GM23338 (cell line): Measurements from ENCODE around the gene CYB5B. TPM values are rescaled to one million over a fixed set of nuclear protein-coding genes. Genes with fewer than 3 reads are reported as not detected.

ENCODE experiments used
- ATAC-seq: fragments of 200-7000 bp; cut with Tn5 transposase; 3 replicates; pipeline ENCODE4 v1.9.1; 2020
- DNase-seq: peaks from one replicate; pipeline ENCODE4 v3.0.0-alpha.2; 2015; ENCODE audit warnings: low spot score
- H2AFZ ChIP-seq: fragments of 200-600 bp; sonication (generic); 2 replicates; pipeline ENCODE4 v1.8.0; 2016; ENCODE audit warnings: antibody characterized with exemption, mild to moderate bottlenecking, moderate library complexity
- H3F3A ChIP-seq: fragments of 200-600 bp; sonication (generic); replicated peaks from 2 replicates; pipeline ENCODE4 v1.8.0; 2017; ENCODE audit warnings: antibody characterized with exemption, mixed run types, low read depth
- H3K27ac ChIP-seq: fragments of 200-600 bp; sonication (generic); 2 replicates; pipeline ENCODE4 v1.6.1; 2016; ENCODE audit warnings: low read depth
- H3K27me3 ChIP-seq: fragments of 200-600 bp; sonication (generic); 2 replicates; pipeline ENCODE4 v1.8.0; 2016; ENCODE audit warnings: mild to moderate bottlenecking, mixed run types, moderate library complexity; ENCODE audit not compliant: insufficient read depth
- H3K36me3 ChIP-seq: fragments of 200-600 bp; sonication (generic); 2 replicates; pipeline ENCODE4 v1.8.0; 2016; ENCODE audit warnings: mild to moderate bottlenecking; ENCODE audit not compliant: insufficient read depth
- H3K4me1 ChIP-seq: fragments of 200-600 bp; sonication (generic); 2 replicates; pipeline ENCODE4 v1.8.0; 2016; ENCODE audit warnings: mild to moderate bottlenecking, moderate library complexity; ENCODE audit not compliant: insufficient read depth
- H3K4me2 ChIP-seq: fragments of 200-600 bp; sonication (generic); 2 replicates; pipeline ENCODE4 v1.7.1; 2017; ENCODE audit warnings: mixed run types
- H3K4me3 ChIP-seq: fragments of 200-600 bp; sonication (generic); 2 replicates; pipeline ENCODE4 v1.6.1; 2016; ENCODE audit warnings: mixed run types
- H3K79me2 ChIP-seq: fragments of 200-600 bp; sonication (generic); replicated peaks from 2 replicates; pipeline ENCODE4 v1.8.0; 2017; ENCODE audit warnings: mild to moderate bottlenecking; ENCODE audit not compliant: insufficient read depth
- H3K9me2 ChIP-seq: fragments of 200-600 bp; sonication (generic); 2 replicates; pipeline ENCODE4 v1.8.0; 2017; ENCODE audit not compliant: insufficient read depth
- H4K20me1 ChIP-seq: fragments of 200-600 bp; sonication (generic); replicated peaks from 2 replicates; pipeline ENCODE4 v1.8.0; 2017; ENCODE audit warnings: mild to moderate bottlenecking; ENCODE audit not compliant: insufficient read depth
- H3K27ac Mint-ChIP-seq: 2 replicates; pipeline ENCODE4 v1.8.0; 2020; ENCODE audit warnings: inconsistent platforms, mild to moderate bottlenecking, moderate library complexity, mixed read lengths
- H3K27me3 Mint-ChIP-seq: 3 replicates; pipeline ENCODE4 v1.8.0; 2022; ENCODE audit warnings: low read depth, mild to moderate bottlenecking, moderate library complexity, mixed read lengths, inconsistent platforms; ENCODE audit not compliant: insufficient read depth, poor library complexity
- H3K36me3 Mint-ChIP-seq: 3 replicates; pipeline ENCODE4 v1.8.0; 2021; ENCODE audit warnings: low read depth, mild to moderate bottlenecking, inconsistent platforms, moderate library complexity, mixed read lengths
- H3K4me1 Mint-ChIP-seq: 3 replicates; pipeline ENCODE4 v1.8.0; 2020; ENCODE audit warnings: mild to moderate bottlenecking, inconsistent platforms, mixed read lengths
- H3K4me3 Mint-ChIP-seq: 3 replicates; pipeline ENCODE4 v1.8.0; 2021; ENCODE audit warnings: moderate library complexity, mild to moderate bottlenecking, inconsistent platforms, mixed read lengths
- H3K9me3 Mint-ChIP-seq: 3 replicates; pipeline ENCODE4 v1.8.0; 2020; ENCODE audit warnings: moderate library complexity, mild to moderate bottlenecking, inconsistent platforms, mixed read lengths
- CREB1 ChIP-seq: fragments of 250-450 bp; sonication (Bioruptor Pico); IDR thresholded peaks from 2 replicates; pipeline ENCODE4 v1.5.0; 2020; ENCODE audit warnings: low read depth, mild to moderate bottlenecking, moderate library complexity
- EZH2 ChIP-seq: fragments of 200-600 bp; sonication (generic); IDR thresholded peaks from one replicate; pipeline ENCODE4 v1.8.0; 2017; ENCODE audit warnings: antibody characterized with exemption, mild to moderate bottlenecking, low read depth; ENCODE audit not compliant: unreplicated experiment
- EZH2phosphoT487 ChIP-seq: fragments of 200-600 bp; sonication (generic); IDR thresholded peaks from one replicate; pipeline ENCODE4 v1.8.1; 2018; ENCODE audit warnings: antibody characterized with exemption; ENCODE audit not compliant: unreplicated experiment
- JUNB ChIP-seq: IDR thresholded peaks from one replicate; pipeline ENCODE4 v1.6.1; 2016; ENCODE audit warnings: antibody characterized with exemption; ENCODE audit not compliant: unreplicated experiment
- NANOG ChIP-seq: IDR thresholded peaks from 2 replicates; pipeline ENCODE4 v1.6.1; 2016; ENCODE audit warnings: antibody characterized with exemption, borderline replicate concordance
- POLR2AphosphoS5 ChIP-seq: IDR thresholded peaks from 2 replicates; pipeline ENCODE4 v1.6.1; 2016; ENCODE audit warnings: antibody characterized with exemption, low read depth
- STAT1 ChIP-seq: IDR thresholded peaks from one replicate; pipeline ENCODE4 v1.6.1; 2016; ENCODE audit warnings: antibody characterized with exemption; ENCODE audit not compliant: unreplicated experiment
- ZNF114 ChIP-seq: fragments of 250-450 bp; sonication (Bioruptor Pico); IDR thresholded peaks from 2 replicates; pipeline ENCODE4 v1.5.0; 2020; ENCODE audit warnings: mild to moderate bottlenecking, moderate library complexity
- ZNF331 ChIP-seq: fragments of 250-450 bp; sonication (Bioruptor Pico); IDR thresholded peaks from 2 replicates; pipeline ENCODE4 v1.5.0; 2020; ENCODE audit warnings: low read depth, mild to moderate bottlenecking, moderate library complexity
- polyA plus RNA-seq: library from polyadenylated mRNA; unstranded; fragments of >200 nt; fragmentation: Nextera tagmentation; extraction: Ambion mirVana; gene quantifications from 2 replicates; pipeline ENCODE4 v1.2.1, GENCODE V29; 2016
- total RNA-seq: library from RNA; depleted of rRNA; stranded (reverse); fragments of >200 nt; shearing (Covaris generic); gene quantifications from 2 replicates; pipeline ENCODE4 v1.2.3, GENCODE V29; 2014
- TF ChIP-seq, protein P1 (sequence below): IDR thresholded peaks from 2 replicates; pipeline ENCODE4 v1.6.1; 2016; ENCODE audit warnings: antibody characterized with exemption
- TF ChIP-seq, protein P2 (sequence below): IDR thresholded peaks from one replicate; pipeline ENCODE4 v1.6.1; 2018; ENCODE audit warnings: antibody characterized with exemption; ENCODE audit not compliant: unreplicated experiment
- TF ChIP-seq, protein P3 (sequence below): fragments of 250-450 bp; sonication (Bioruptor Pico); IDR thresholded peaks from 2 replicates; pipeline ENCODE4 v1.5.0; 2020; ENCODE audit warnings: mild to moderate bottlenecking, moderate library complexity
- TF ChIP-seq, protein P4 (sequence below), 2 experiments: fragments of 200-600 bp in 1 of 2; sonication (generic) in 1 of 2; conservative IDR thresholded peaks; 2 replicates each; pipeline versions ENCODE4 v1.5.1 to v1.6.1; 2016 to 2017; ENCODE audit warnings: antibody characterized with exemption in 2 of 2, low read depth in 2 of 2, mild to moderate bottlenecking in 2 of 2, moderate library complexity in 1 of 2

Gene CYB5B
- total and polyA plus RNA-seq, 2 experiments from 2014 or later, result 72.0 to 110 TPM

DNA sequence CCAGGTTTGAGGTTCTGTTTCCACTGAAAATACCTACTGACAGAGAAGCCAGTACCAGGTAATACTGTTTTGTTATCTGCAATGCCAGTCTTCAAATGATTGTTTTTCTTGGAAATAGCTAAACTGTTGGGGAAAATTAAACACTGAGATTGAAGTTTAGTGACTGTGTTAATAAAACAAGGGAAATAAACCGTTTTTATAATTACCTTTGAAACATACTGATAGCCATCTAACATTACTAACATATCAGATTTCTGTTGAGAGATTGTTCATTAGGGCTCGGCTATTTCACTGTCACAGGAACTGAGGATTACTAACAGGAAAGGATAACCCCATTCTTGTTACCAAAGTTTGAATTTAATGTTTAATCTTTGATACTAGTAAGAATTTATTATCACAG, 42.1 kb downstream of the CYB5B start:
- H3K4me3 ChIP-seq, result no peak overlapping the region
- H3K4me1 Mint-ChIP-seq, result no peaks in the 10 kb centered on the region
- H3K9me3 Mint-ChIP-seq, result no peaks in the 10 kb centered on the region
- TF ChIP-seq STAT1 (no peak), JUNB (no peak), ZNF331 (CRISPR knock-in tag) (no peak), POLR2AphosphoS5 (no peak), EZH2phosphoT487 (no peak), CREB1 (CRISPR knock-in tag) (no peak), NANOG (no peak), ZNF114 (CRISPR knock-in tag) (no peak), EZH2 (no peak)
- TF ChIP-seq, protein P1, sequence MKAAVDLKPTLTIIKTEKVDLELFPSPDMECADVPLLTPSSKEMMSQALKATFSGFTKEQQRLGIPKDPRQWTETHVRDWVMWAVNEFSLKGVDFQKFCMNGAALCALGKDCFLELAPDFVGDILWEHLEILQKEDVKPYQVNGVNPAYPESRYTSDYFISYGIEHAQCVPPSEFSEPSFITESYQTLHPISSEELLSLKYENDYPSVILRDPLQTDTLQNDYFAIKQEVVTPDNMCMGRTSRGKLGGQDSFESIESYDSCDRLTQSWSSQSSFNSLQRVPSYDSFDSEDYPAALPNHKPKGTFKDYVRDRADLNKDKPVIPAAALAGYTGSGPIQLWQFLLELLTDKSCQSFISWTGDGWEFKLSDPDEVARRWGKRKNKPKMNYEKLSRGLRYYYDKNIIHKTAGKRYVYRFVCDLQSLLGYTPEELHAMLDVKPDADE, result no peak
- TF ChIP-seq, protein P2, sequence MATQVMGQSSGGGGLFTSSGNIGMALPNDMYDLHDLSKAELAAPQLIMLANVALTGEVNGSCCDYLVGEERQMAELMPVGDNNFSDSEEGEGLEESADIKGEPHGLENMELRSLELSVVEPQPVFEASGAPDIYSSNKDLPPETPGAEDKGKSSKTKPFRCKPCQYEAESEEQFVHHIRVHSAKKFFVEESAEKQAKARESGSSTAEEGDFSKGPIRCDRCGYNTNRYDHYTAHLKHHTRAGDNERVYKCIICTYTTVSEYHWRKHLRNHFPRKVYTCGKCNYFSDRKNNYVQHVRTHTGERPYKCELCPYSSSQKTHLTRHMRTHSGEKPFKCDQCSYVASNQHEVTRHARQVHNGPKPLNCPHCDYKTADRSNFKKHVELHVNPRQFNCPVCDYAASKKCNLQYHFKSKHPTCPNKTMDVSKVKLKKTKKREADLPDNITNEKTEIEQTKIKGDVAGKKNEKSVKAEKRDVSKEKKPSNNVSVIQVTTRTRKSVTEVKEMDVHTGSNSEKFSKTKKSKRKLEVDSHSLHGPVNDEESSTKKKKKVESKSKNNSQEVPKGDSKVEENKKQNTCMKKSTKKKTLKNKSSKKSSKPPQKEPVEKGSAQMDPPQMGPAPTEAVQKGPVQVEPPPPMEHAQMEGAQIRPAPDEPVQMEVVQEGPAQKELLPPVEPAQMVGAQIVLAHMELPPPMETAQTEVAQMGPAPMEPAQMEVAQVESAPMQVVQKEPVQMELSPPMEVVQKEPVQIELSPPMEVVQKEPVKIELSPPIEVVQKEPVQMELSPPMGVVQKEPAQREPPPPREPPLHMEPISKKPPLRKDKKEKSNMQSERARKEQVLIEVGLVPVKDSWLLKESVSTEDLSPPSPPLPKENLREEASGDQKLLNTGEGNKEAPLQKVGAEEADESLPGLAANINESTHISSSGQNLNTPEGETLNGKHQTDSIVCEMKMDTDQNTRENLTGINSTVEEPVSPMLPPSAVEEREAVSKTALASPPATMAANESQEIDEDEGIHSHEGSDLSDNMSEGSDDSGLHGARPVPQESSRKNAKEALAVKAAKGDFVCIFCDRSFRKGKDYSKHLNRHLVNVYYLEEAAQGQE, result no peak
- TF ChIP-seq, protein P3, sequence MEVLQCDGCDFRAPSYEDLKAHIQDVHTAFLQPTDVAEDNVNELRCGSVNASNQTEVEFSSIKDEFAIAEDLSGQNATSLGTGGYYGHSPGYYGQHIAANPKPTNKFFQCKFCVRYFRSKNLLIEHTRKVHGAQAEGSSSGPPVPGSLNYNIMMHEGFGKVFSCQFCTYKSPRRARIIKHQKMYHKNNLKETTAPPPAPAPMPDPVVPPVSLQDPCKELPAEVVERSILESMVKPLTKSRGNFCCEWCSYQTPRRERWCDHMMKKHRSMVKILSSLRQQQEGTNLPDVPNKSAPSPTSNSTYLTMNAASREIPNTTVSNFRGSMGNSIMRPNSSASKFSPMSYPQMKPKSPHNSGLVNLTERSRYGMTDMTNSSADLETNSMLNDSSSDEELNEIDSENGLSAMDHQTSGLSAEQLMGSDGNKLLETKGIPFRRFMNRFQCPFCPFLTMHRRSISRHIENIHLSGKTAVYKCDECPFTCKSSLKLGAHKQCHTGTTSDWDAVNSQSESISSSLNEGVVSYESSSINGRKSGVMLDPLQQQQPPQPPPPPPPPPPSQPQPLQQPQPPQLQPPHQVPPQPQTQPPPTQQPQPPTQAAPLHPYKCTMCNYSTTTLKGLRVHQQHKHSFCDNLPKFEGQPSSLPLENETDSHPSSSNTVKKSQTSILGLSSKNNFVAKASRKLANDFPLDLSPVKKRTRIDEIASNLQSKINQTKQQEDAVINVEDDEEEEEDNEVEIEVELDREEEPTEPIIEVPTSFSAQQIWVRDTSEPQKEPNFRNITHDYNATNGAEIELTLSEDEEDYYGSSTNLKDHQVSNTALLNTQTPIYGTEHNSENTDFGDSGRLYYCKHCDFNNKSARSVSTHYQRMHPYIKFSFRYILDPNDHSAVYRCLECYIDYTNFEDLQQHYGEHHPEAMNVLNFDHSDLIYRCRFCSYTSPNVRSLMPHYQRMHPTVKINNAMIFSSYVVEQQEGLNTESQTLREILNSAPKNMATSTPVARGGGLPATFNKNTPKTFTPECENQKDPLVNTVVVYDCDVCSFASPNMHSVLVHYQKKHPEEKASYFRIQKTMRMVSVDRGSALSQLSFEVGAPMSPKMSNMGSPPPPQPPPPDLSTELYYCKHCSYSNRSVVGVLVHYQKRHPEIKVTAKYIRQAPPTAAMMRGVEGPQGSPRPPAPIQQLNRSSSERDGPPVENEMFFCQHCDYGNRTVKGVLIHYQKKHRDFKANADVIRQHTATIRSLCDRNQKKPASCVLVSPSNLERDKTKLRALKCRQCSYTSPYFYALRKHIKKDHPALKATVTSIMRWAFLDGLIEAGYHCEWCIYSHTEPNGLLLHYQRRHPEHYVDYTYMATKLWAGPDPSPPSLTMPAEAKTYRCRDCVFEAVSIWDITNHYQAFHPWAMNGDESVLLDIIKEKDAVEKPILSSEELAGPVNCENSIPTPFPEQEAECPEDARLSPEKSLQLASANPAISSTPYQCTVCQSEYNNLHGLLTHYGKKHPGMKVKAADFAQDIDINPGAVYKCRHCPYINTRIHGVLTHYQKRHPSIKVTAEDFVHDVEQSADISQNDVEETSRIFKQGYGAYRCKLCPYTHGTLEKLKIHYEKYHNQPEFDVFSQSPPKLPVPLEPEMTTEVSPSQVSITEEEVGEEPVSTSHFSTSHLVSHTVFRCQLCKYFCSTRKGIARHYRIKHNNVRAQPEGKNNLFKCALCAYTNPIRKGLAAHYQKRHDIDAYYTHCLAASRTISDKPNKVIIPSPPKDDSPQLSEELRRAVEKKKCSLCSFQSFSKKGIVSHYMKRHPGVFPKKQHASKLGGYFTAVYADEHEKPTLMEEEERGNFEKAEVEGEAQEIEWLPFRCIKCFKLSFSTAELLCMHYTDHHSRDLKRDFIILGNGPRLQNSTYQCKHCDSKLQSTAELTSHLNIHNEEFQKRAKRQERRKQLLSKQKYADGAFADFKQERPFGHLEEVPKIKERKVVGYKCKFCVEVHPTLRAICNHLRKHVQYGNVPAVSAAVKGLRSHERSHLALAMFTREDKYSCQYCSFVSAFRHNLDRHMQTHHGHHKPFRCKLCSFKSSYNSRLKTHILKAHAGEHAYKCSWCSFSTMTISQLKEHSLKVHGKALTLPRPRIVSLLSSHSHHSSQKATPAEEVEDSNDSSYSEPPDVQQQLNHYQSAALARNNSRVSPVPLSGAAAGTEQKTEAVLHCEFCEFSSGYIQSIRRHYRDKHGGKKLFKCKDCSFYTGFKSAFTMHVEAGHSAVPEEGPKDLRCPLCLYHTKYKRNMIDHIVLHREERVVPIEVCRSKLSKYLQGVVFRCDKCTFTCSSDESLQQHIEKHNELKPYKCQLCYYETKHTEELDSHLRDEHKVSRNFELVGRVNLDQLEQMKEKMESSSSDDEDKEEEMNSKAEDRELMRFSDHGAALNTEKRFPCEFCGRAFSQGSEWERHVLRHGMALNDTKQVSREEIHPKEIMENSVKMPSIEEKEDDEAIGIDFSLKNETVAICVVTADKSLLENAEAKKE (CRISPR knock-in tag), result no peak
- TF ChIP-seq, protein P4, sequence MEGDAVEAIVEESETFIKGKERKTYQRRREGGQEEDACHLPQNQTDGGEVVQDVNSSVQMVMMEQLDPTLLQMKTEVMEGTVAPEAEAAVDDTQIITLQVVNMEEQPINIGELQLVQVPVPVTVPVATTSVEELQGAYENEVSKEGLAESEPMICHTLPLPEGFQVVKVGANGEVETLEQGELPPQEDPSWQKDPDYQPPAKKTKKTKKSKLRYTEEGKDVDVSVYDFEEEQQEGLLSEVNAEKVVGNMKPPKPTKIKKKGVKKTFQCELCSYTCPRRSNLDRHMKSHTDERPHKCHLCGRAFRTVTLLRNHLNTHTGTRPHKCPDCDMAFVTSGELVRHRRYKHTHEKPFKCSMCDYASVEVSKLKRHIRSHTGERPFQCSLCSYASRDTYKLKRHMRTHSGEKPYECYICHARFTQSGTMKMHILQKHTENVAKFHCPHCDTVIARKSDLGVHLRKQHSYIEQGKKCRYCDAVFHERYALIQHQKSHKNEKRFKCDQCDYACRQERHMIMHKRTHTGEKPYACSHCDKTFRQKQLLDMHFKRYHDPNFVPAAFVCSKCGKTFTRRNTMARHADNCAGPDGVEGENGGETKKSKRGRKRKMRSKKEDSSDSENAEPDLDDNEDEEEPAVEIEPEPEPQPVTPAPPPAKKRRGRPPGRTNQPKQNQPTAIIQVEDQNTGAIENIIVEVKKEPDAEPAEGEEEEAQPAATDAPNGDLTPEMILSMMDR (conservative IDR thresholded peaks at IDR 0.05; ENCODE audit: low read depth in 2 of 2), result no peak
- DNase-seq (no peak), ATAC-seq (no peak)
- no peaks in the 10 kb centered on the region for H3K27me3 ChIP-seq
- H3K79me2 ChIP-seq, result no peaks in the 10 kb centered on the region
- peaks cover 8% of the 10 kb centered on the region for H3K36me3 Mint-ChIP-seq
- peaks cover 9% of the 10 kb centered on the region; the same call in 1 of the 2 replicates for H3K4me1 ChIP-seq
- no peak overlapping the region for H3K4me2 ChIP-seq
- no peaks in the 10 kb centered on the region for H3K27me3 Mint-ChIP-seq
- H3K9me2 ChIP-seq, result no peaks in the 10 kb centered on the region
- no peak overlapping the region for H3K4me3 Mint-ChIP-seq
- H4K20me1 ChIP-seq, result peaks cover 3% of the 10 kb centered on the region; the same call in 1 of the 2 replicates
- no peak overlapping the region for H3K27ac ChIP-seq
- H2AFZ ChIP-seq, result no peak overlapping the region
- H3F3A ChIP-seq, result no peaks in the 10 kb centered on the region
- H3K27ac Mint-ChIP-seq, result no peak overlapping the region
- H3K36me3 ChIP-seq, result no peaks in the 10 kb centered on the region
